ENCODE results near the gene CCDC92. TPM values are rescaled to one million over a fixed set of nuclear protein-coding genes. Genes with fewer than 3 reads are reported as not detected.

The CCDC92 gene
- polyA plus RNA-seq, 1 of the 3 experiments (the other 2 are of a cell fraction) = 53.5 TPM

DNA sequence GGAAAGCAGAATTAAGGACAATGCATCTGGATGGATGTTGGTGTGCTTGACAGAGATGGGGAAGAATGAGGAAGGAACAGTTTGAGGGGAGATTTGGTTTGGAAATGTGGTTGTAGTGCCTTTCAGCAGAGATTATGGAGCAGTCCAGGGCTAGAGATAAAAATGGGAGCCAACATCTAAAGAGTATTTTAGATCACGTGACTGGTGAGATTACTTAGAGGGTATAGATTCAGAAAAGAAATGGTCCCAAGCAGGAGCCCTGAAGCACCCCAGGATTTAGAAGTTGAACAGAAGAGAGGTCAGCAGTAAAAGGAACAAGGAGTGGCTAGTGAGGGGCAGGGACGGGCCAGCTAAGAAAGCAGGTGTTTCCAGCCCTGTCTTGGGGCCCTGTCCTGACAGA is 30.0 kb upstream of the CCDC92 start:
- H3F3A ChIP-seq (replicated peaks; ENCODE audit: insufficient read depth) = no peaks in the 10 kb centered on the region
- ChIA-PET POLR2A (no interaction called here), CTCF (interaction anchor here (0.9 to 1.6 kb wide), 3 partner anchors 12 to 97 kb away, joined by 3 to 6 read pairs (median 3); no protein-coding TSS in a partner anchor)
- H3K9ac ChIP-seq = no peak overlapping the region
- H3K36me3 ChIP-seq (replicated peaks in 1 of 2; ENCODE audit: control insufficient read depth in 1 of 2, insufficient read depth in 2 of 2, low read length in 1 of 2) = peaks cover 12 to 61% of the 10 kb centered on the region in 2 experiments
- peaks cover 32% of the 10 kb centered on the region; the same call in 1 of the 2 replicates for H3K79me2 ChIP-seq (ENCODE audit: insufficient read depth)
- TF ChIP-seq GATA2 (CRISPR knock-in tag; IDR thresholded peaks at IDR 0.05) (no peak), RAD21 (IDR thresholded peaks at IDR 0.05; ENCODE audit: low read length) (no peak), RXRA (IDR thresholded peaks at IDR 0.05; ENCODE audit: borderline replicate concordance, low read depth) (no peak), SMC3 (IDR thresholded peaks at IDR 0.05; ENCODE audit: low read depth, low read length) (no peak), USF2 (IDR thresholded peaks at IDR 0.05; ENCODE audit: borderline replicate concordance, low read depth, low read length) (no peak), TAF1 (IDR thresholded peaks at IDR 0.05; ENCODE audit: borderline replicate concordance, low read depth, low read length) (no peak), CTCF (IDR thresholded peaks at IDR 0.05) (no peak), RFX5 (IDR thresholded peaks at IDR 0.05; ENCODE audit: low read length) (no peak), ZBTB33 (IDR thresholded peaks at IDR 0.05; ENCODE audit: borderline replicate concordance, low read depth) (no peak), GABPA (IDR thresholded peaks at IDR 0.05; ENCODE audit: low read depth) (no peak), FOSL2 (IDR thresholded peaks at IDR 0.05; ENCODE audit: borderline replicate concordance, low read depth) (no peak)
- TF ChIP-seq, protein P1, sequence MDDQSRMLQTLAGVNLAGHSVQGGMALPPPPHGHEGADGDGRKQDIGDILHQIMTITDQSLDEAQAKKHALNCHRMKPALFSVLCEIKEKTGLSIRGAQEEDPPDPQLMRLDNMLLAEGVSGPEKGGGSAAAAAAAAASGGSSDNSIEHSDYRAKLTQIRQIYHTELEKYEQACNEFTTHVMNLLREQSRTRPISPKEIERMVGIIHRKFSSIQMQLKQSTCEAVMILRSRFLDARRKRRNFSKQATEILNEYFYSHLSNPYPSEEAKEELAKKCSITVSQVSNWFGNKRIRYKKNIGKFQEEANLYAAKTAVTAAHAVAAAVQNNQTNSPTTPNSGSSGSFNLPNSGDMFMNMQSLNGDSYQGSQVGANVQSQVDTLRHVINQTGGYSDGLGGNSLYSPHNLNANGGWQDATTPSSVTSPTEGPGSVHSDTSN (IDR thresholded peaks at IDR 0.05) = no peak
- TF ChIP-seq, protein P2, sequence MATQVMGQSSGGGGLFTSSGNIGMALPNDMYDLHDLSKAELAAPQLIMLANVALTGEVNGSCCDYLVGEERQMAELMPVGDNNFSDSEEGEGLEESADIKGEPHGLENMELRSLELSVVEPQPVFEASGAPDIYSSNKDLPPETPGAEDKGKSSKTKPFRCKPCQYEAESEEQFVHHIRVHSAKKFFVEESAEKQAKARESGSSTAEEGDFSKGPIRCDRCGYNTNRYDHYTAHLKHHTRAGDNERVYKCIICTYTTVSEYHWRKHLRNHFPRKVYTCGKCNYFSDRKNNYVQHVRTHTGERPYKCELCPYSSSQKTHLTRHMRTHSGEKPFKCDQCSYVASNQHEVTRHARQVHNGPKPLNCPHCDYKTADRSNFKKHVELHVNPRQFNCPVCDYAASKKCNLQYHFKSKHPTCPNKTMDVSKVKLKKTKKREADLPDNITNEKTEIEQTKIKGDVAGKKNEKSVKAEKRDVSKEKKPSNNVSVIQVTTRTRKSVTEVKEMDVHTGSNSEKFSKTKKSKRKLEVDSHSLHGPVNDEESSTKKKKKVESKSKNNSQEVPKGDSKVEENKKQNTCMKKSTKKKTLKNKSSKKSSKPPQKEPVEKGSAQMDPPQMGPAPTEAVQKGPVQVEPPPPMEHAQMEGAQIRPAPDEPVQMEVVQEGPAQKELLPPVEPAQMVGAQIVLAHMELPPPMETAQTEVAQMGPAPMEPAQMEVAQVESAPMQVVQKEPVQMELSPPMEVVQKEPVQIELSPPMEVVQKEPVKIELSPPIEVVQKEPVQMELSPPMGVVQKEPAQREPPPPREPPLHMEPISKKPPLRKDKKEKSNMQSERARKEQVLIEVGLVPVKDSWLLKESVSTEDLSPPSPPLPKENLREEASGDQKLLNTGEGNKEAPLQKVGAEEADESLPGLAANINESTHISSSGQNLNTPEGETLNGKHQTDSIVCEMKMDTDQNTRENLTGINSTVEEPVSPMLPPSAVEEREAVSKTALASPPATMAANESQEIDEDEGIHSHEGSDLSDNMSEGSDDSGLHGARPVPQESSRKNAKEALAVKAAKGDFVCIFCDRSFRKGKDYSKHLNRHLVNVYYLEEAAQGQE (IDR thresholded peaks at IDR 0.05; ENCODE audit: low read depth, low read length) = no peak
- H3K9me2 ChIP-seq = no peaks in the 10 kb centered on the region
- H4K20me1 ChIP-seq (ENCODE audit: insufficient read depth) = 0 out of 2 replicates have a peak, but pooled peaks cover 4% of the 10 kb centered on the region
- no peaks in the 10 kb centered on the region for H3K9me3 ChIP-seq
- peaks cover 0 to 21% of the 10 kb centered on the region in 2 experiments; a peak in 1 of 4 replicates for H3K4me1 ChIP-seq (ENCODE audit: control insufficient read depth in 1 of 2, insufficient read depth in 2 of 2, low read depth in 1 of 2, low read length in 1 of 2)
- no peaks in the 10 kb centered on the region for H3K27me3 ChIP-seq (ENCODE audit: insufficient read depth)
- H3K4me2 ChIP-seq = no peak overlapping the region
- DNase-seq = no peak
- 62% methylated on average over 2 of the region's 2 CpGs for WGBS (ENCODE audit: low lambda C conversion rate)
- no peak overlapping the region for H3K4me3 ChIP-seq (ENCODE audit: low read depth in 2 of 2, low read length in 1 of 2)
- no peak overlapping the region for H3K27ac ChIP-seq (ENCODE audit: low read depth in 2 of 2, low read length in 1 of 2)
- H2AFZ ChIP-seq (ENCODE audit: low read depth) = no peak overlapping the region

All from SK-N-SH (cell line).